Stimulated activated CD8-positive, alpha-beta memory T cell treated with anti-CD3 and anti-CD28 coated beads, Interleukin-15, amount 100 ng/mL, for 4 hours (primary cell): ENCODE results near the gene STK31.
"Not testable (repeated sequence)": the region's sequence is repeated elsewhere in the genome, so short reads cannot be mapped to it uniquely, and the experiment has no call there.

Source experiments
- DNase-seq, 2 donors: peaks; one replicate each; pipeline ENCODE4 v3.0.0-alpha.2; 2020; ENCODE audit warnings: low read depth in 2 of 2

STK31 gene

GRCh38 chr7:23788843-23789242 is 78.8 kb downstream of the STK31 start:
- no peak for DNase-seq

- DNase-seq, result no peak
Observed at GRCh38 chr7:23791721-23792120, 81.7 kb downstream of the STK31 start.

- DNase-seq, result no peak
Observed at GRCh38 chr7:23802720-23803397, 92.8 kb downstream of the STK31 start.

- no peak for DNase-seq
Observed at GRCh38 chr7:23804707-23805106, 94.7 kb downstream of the STK31 start.

DNA sequence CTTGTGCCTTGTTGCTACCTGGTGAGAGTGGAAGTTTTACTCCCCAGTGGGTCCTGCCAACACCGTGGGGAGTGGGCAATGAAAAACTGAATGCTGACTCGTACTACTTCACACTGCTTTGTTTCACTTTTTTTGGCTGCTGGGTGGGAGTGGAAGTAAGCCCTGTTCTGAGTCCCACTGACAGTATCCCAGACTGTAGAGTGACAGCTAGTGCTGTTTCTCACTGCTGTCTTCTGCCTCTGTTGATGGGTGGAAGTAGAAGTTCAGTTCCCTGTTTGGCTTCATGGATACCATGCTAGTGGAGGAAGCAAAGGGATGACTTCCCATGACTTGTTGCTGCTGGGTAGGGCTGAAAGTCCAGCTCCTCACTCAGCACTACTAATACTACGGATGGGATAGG is 98.4 kb downstream of the STK31 start:
- no peak for DNase-seq

DNA sequence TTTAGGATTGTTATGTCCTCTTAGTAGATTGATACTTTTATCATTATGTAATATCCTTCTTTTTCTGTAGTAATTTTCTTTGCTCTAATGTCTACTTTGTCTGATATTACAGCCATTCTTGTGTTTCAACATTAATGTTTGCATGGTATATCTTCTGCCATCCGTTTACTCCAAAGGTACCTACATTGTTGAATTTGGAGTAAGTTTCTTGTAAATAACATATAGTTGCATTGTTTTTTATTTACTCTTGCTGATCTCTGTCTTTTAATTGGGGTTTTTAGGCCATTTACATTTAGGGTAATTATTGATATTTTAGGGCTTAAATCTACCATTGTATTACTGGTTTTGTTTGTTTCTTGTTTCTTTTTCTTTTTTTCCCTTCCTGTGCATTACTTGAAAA is 100.1 kb downstream of the STK31 start:
- DNase-seq, result no peak

- DNase-seq, result no peak
Observed at GRCh38 chr7:23811540-23811939, 101.5 kb downstream of the STK31 start.

- not testable (repeated sequence) for DNase-seq
Observed at GRCh38 chr7:23828125-23828524, 118.1 kb downstream of the STK31 start.

GRCh38 chr7:23832733-23833132 is 122.7 kb downstream of the STK31 start:
- not testable (repeated sequence) for DNase-seq

GRCh38 chr7:23833405-23833804 is 123.4 kb downstream of the STK31 start:
- DNase-seq, result no peak

DNA sequence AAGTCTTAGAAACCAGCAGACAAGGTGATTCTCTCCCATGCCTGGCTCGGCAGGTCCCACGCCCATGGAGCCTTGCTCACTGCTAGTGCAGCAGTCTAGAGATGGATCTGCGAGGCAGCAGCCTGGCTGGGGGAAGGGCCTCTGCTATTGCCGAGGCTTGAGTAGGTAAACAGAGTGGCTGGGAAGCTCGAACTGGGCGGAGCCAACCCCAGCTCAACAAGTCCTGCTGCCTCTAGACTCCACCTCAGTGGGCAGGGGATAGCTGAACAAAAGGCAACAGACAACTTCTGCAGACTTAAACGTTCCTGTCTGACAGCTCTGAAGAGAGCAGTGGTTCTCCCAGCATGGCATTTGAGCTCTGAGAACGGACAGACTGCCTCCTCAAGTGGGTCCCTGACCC is 134.8 kb downstream of the STK31 start:
- DNase-seq, result not testable (repeated sequence)

- no peak for DNase-seq
Observed at GRCh38 chr7:23852135-23852534, 142.1 kb downstream of the STK31 start.

- DNase-seq, result no peak
Observed at GRCh38 chr7:23852988-23853387, 143.0 kb downstream of the STK31 start.

DNA sequence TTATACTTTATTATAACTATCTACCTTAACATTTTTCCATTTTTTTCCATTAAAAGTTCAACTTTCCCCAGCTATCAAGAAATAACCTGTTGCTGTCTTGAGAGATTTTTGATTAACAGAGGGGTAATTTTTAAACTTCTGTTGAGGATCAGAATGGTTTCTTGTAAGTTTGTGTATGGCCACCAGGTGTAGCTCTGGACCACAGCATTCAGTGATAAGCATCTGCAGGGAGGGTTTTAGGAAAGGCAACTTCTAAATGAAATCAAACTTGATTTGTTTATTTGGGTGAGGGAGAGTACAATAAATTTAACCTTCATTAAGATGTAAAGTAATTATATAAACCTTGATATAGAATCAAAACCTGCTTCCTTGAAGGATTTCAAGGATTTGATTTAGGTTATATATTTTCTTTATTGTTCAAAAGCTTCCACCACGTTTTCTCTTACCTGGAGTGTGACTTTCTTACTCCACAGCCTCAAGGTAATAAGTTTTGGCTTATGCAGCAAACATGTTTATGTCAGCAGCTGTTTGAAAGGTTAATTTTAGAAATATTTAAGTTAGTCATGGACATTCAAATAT is 153.3 kb downstream of the STK31 start:
- no peak for DNase-seq

DNA sequence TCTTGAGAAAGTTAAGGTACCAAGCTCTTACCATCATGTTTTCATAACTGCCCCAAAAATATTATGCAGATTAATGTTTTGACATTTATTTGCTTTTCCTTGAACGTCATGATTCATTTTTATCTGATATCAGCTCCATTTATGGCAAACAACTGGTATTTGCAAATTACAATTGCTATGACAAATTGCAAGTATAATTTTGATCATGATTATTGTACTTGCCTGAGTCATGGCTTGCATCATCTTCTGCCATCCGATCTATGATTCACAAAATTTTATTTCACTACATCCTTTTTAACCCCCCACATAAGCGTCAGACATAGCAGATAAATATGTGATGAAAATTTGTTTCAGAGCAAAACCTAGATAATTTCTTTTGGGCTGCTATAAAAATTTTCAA is 155.0 kb downstream of the STK31 start:
- DNase-seq, result no peak

- no peak for DNase-seq
Observed at GRCh38 chr7:23873306-23873705, 163.3 kb downstream of the STK31 start.

- DNase-seq, result not testable (repeated sequence)
Observed at GRCh38 chr7:23876526-23876925, 166.5 kb downstream of the STK31 start.
